Subcutaneous adipose tissue (tissue), 4 donors: ENCODE data around the gene MRRF. TPM values are rescaled to one million over a fixed set of nuclear protein-coding genes. Genes with fewer than 3 reads are reported as not detected.

Experiments
- CTCF ChIP-seq: fragments of 450-650 bp; IDR thresholded peaks from one replicate; pipeline ENCODE4 v1.5.1; 2016; ENCODE audit warnings: low read depth, mild to moderate bottlenecking, control low read depth, antibody characterized with exemption, moderate library complexity
- total RNA-seq, 4 donors: library from RNA; depleted of rRNA; stranded (reverse); fragments of >200 nt; gene quantifications; one replicate each; pipeline ENCODE4 v1.1.0, GENCODE V29; 2016

MRRF gene, protein sequence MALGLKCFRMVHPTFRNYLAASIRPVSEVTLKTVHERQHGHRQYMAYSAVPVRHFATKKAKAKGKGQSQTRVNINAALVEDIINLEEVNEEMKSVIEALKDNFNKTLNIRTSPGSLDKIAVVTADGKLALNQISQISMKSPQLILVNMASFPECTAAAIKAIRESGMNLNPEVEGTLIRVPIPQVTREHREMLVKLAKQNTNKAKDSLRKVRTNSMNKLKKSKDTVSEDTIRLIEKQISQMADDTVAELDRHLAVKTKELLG
- total RNA-seq = 10 to 100 TPM; 34.8 to 61.0 (median 42.5) TPM

DNA sequence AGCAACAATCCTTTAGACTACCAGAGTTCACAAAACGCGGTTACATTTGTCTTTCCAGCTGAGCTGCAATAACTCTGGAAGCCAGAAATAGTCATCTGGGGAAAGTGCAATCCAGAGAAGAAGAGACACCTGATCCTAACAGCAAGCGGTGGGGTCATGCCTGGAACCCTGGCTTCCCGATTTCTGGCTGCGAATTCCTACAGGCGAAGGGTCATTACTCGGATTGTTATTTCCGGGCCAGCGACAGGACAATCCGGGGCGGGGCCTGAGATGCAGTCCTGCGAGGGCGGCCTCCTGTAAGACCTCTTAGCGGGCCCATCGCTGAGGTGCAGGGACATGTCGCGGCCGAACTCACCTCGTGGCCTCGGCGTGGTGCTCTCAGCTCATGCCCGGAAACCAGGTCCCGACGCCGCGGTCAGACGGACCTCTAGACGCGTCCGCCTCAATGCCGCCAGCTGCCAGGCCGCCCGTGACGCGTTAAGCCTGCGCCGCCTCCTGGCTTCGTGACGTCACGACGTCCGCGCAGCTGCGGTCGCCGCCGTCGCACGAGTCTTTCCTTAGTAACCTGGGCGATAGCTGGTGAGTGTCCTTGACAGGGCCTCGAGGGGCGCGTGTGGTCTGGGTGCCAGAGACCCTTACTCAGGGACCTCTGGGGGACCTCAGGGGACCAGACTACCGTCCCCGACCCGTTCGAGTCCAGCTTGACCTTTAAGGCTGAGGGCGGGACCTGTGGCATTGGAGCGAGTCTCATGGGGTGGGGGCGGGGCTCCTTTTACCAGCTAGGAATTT is at the start of gene MRRF, which contains the start of gene RBM18:
TSS of gene MRRF (plus strand) at position 523 of the 789 bp plus-strand sequence. CDS start 6,010 bp downstream, outside the sequence.
TSS of gene RBM18 (minus strand) at position 481 of the 789 bp plus-strand sequence. CDS start 3,348 bp downstream, outside the sequence.
- TF ChIP-seq CTCF = no peak

DNA sequence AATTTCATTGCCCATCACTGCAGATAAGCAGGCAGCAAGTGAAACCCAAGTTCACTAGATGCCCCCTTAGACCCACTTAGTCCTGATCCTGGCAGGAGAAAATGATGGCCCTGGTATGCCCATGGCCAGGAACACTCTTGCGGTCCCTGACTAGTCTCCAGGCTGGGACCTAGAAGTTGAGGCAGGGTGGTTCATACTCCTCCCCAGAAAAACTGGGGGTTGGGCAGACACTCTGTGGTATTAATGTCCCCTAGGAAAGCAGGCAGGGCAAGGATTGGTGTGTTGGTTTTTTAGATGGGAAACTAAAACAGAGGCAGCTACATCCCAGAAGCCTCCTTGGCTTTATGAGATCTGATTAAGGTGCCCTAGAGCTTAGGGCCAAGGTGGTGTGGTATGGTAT is 49.0 kb upstream of the MRRF start:
- no peak for TF ChIP-seq CTCF

DNA sequence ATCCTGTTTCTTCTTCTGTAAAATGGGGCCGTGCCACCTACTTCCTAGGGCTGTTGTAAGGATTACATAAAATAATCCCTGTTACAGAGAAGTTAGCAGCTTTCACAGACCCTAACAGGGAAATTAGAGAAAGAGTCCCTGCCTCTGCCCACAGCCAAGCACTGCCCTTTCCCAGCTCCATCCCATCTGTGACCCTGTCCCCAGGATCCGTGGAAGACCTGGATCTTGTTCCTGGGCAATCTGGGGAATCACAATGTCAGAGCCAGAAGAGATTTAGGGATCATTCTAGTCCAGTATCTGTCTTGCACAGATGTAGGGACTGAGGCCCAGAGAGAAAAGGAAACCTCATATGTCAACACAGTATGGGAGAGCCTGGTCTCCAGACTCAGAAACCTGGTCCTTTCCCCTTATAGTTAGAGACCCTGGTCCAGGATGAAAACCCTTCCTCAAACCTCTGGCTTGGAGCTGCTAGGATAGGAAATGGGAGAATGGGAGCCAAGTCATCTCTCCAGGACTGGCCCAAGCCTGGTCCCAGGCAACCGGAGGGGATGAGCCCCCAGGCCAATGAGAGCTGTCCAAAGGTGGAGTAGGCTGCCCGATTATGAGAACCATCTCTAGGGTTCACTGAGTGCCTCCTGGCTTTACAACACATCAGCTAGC is 48.4 kb upstream of the MRRF start:
- no peak for TF ChIP-seq CTCF

DNA sequence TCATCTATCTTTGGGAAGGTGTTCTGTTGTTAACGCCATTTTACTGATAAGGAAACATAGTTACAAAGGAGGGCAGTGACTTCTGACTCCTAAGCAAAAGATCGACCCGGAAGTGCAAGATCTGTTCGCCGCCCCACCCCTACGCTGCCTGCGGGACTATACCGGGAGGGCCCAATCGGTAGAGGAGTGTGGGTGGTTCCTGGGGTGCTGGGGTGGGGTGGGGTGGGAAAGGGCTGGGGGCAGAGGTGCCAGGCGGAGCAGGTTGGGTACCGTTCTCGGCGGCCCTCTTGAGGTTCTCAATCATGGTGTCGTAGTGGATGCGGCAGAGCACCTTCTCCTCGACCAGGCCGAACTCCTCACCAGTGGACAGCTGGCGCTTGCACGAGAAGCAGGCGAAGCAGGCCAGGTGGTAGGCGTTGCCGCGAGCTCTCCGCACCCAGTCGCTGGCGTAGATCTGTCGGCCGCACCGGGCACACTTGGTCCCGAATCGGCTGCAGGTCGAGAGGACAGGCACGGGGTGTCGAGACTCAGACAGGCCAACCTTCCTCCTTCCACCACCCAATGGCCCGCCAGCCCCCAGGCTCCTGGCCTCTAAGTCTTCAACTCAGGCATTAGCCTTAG is 47.8 kb upstream of the MRRF start:
- no peak for TF ChIP-seq CTCF

GRCh38 chr9:122217640-122218039 is 47.0 kb upstream of the MRRF start:
- no peak for TF ChIP-seq CTCF

DNA sequence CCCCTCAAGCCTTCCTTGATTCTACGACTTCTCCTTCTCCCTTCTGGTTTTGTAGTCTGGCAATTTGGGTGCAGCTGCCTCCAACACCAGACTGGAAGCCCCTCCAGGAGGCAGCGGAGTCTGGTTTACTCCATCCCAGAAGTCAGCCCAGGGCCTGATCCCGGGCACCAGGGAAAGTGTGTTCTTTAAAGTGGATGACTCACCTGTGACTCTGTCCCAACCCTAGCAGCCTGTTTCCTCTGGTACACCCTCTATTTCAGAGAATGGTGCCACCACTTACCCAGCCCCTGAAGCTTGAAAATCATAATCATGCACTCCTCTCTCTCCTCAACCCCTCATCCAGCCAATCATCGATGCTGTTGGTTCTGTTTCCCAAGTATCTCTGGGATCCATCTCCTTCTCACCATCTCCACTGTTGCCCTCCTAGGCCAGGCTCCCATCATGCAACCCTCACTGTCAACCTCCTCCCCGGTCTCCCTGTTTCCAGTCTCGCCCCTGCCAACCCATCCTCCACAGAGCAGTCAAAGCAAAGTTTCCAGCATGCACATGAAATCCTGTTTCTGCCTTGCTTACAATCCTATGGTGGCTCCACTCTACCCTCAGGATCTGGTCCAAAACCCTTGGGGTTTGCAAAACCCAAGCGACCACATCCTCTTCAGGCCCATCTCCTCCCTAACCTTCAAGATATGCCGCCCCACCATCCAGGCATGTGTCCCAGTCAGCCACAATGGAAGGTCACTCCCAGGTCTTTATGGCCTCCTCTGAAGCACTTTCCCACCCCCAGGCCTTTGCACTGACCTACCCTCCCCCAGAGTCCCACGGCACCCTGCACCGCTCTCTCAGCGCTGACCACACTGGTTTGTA is 46.4 kb upstream of the MRRF start:
- no peak for TF ChIP-seq CTCF
